GM23248 (cell line): ENCODE data around the gene CDC14A. TPM values are rescaled to one million over a fixed set of nuclear protein-coding genes. Genes with fewer than 3 reads are reported as not detected.

Source experiments
- DNase-seq: peaks from one replicate; pipeline ENCODE4 v3.0.0-alpha.2; 2015
- H2AFZ ChIP-seq: fragments of 200-600 bp; sonication (generic); 2 replicates; pipeline ENCODE4 v1.6.1; 2016; ENCODE audit warnings: antibody characterized with exemption
- H3F3A ChIP-seq: fragments of 200-600 bp; sonication (generic); 2 replicates; pipeline ENCODE4 v1.6.1; 2016; ENCODE audit warnings: mild to moderate bottlenecking, antibody characterized with exemption, mixed run types; ENCODE audit not compliant: insufficient read depth
- H3K27ac ChIP-seq: fragments of 200-600 bp; sonication (generic); 2 replicates; pipeline ENCODE4 v1.5.1; 2016; ENCODE audit warnings: mild to moderate bottlenecking
- H3K27me3 ChIP-seq: fragments of 200-600 bp; sonication (generic); replicated peaks from 2 replicates; pipeline ENCODE4 v1.6.1; 2016; ENCODE audit warnings: mild to moderate bottlenecking; ENCODE audit not compliant: insufficient read depth
- H3K36me3 ChIP-seq: fragments of 200-600 bp; sonication (generic); 2 replicates; pipeline ENCODE4 v1.6.1; 2016; ENCODE audit warnings: low read depth, mild to moderate bottlenecking
- H3K4me1 ChIP-seq: fragments of 200-600 bp; sonication (generic); 2 replicates; pipeline ENCODE4 v1.6.1; 2016; ENCODE audit warnings: mild to moderate bottlenecking; ENCODE audit not compliant: insufficient read depth
- H3K4me2 ChIP-seq: fragments of 200-600 bp; sonication (generic); one replicate; pipeline ENCODE4 v1.6.1; 2016; ENCODE audit warnings: mild to moderate bottlenecking; ENCODE audit not compliant: unreplicated experiment
- H3K4me3 ChIP-seq: fragments of 200-600 bp; sonication (generic); 2 replicates; pipeline ENCODE4 v1.5.1; 2016; ENCODE audit warnings: mild to moderate bottlenecking
- H3K79me2 ChIP-seq: fragments of 200-600 bp; sonication (generic); 2 replicates; pipeline ENCODE4 v1.6.1; 2016; ENCODE audit warnings: mild to moderate bottlenecking; ENCODE audit not compliant: insufficient read depth
- H3K9ac ChIP-seq: fragments of 200-600 bp; sonication (generic); 2 replicates; pipeline ENCODE4 v1.6.1; 2016; ENCODE audit warnings: mild to moderate bottlenecking
- H3K9me2 ChIP-seq: fragments of 200-600 bp; sonication (generic); 2 replicates; pipeline ENCODE4 v1.6.1; 2016; ENCODE audit warnings: mixed run types, mild to moderate bottlenecking, moderate library complexity; ENCODE audit not compliant: insufficient read depth
- H3K9me3 ChIP-seq: fragments of 200-600 bp; sonication (generic); one replicate; pipeline ENCODE4 v1.6.1; 2017; ENCODE audit warnings: low read depth
- H4K20me1 ChIP-seq: fragments of 200-600 bp; sonication (generic); 2 replicates; pipeline ENCODE4 v1.6.0; 2016; ENCODE audit not compliant: insufficient read depth
- EZH2 ChIP-seq: fragments of 200-600 bp; sonication (generic); IDR thresholded peaks from 2 replicates; pipeline ENCODE4 v1.6.1; 2018; ENCODE audit warnings: antibody characterized with exemption, mild to moderate bottlenecking; ENCODE audit not compliant: insufficient read depth, poor library complexity, severe bottlenecking
- EZH2phosphoT487 ChIP-seq: fragments of 200-600 bp; sonication (generic); IDR thresholded peaks from 2 replicates; pipeline ENCODE4 v1.6.1; 2018; ENCODE audit warnings: antibody characterized with exemption, moderate library complexity, mild to moderate bottlenecking, low read depth; ENCODE audit not compliant: insufficient read depth
- WGBS, 2 experiments: methylation state at CpG; one replicate each; pipeline ENCODE4 v1.1.6; 2015 to 2017; ENCODE audit warnings: low lambda C conversion rate in 2 of 2, low coverage in 1 of 2; ENCODE audit errors: missing lambda C conversion rate in 2 of 2; 5-methylcytosine and 5-hydroxymethylcytosine counted together
- in situ Hi-C: fragments of 300-500 bp; cut with MboI; formaldehyde crosslinking; loops from 2 replicates; pipeline ENCODE4 v1.15.0; 2020
- polyA plus RNA-seq: library from polyadenylated mRNA; unstranded; fragments of >200 nt; fragmentation: Nextera tagmentation; extraction: Ambion mirVana; gene quantifications from 2 replicates; pipeline ENCODE4 v1.2.1, GENCODE V29; 2016
- total RNA-seq: library from RNA; depleted of rRNA; stranded (reverse); fragments of >200 nt; shearing (Covaris generic); gene quantifications from 2 replicates; pipeline ENCODE4 v1.2.3, GENCODE V29; 2014

CDC14A gene
- total and polyA plus RNA-seq, 2 experiments from 2014 or later, result 1.5 to 1.8 TPM

- in situ Hi-C loops, result no loop called here
These were observed 203.9 kb downstream of the CDC14A start for GRCh38 chr1:100556181-100556580.

GRCh38 chr1:100556925-100557605 lies 204.8 kb downstream of the CDC14A start:
- Histone ChIP-seq H4K20me1 (no peaks in the 10 kb centered on the region), H3K36me3 (no peaks in the 10 kb centered on the region), H3K4me2 (no peak overlapping the region), H3F3A (no peaks in the 10 kb centered on the region), H3K79me2 (no peaks in the 10 kb centered on the region), H3K4me3 (no peak overlapping the region), H3K4me1 (no peaks in the 10 kb centered on the region), H3K9me3 (peaks cover 3% of the 10 kb centered on the region), H3K9me2 (no peaks in the 10 kb centered on the region), H2AFZ (no peak overlapping the region), H3K27ac (no peak overlapping the region), H3K27me3 (no peaks in the 10 kb centered on the region), H3K9ac (no peak overlapping the region)
- in situ Hi-C loops, result no loop called here
- DNase-seq, result no peak
- 47 to 55% methylated on average over 3 of the region's 3 CpGs for WGBS, 2 experiments
- TF ChIP-seq EZH2phosphoT487 (no peak), EZH2 (no peak)

More at GRCh38 chr1:100556181-100556580, 203.9 kb downstream of the CDC14A start:
- 32 to 35% methylated on average over 1 of the region's 1 CpG for WGBS, 2 experiments
- DNase-seq, result no peak
- no peaks in the 10 kb centered on the region for H4K20me1 ChIP-seq
- H3K79me2 ChIP-seq, result no peaks in the 10 kb centered on the region
- no peaks in the 10 kb centered on the region for H3K27me3 ChIP-seq
- H3K27ac ChIP-seq, result no peak overlapping the region
- H3K4me1 ChIP-seq, result no peaks in the 10 kb centered on the region
- H3K9me2 ChIP-seq, result no peaks in the 10 kb centered on the region
- no peak overlapping the region for H3K4me3 ChIP-seq
- no peaks in the 10 kb centered on the region for H3K36me3 ChIP-seq
- H3F3A ChIP-seq, result no peaks in the 10 kb centered on the region
- TF ChIP-seq EZH2 (no peak), EZH2phosphoT487 (no peak)
- no peak overlapping the region for H2AFZ ChIP-seq
- peaks cover 9% of the 10 kb centered on the region for H3K9me3 ChIP-seq
- no peak overlapping the region for H3K9ac ChIP-seq
- H3K4me2 ChIP-seq, result no peak overlapping the region

- H3F3A ChIP-seq, result no peaks in the 10 kb centered on the region
- no peaks in the 10 kb centered on the region for H3K27me3 ChIP-seq
- no peak overlapping the region for H3K4me2 ChIP-seq
- H4K20me1 ChIP-seq, result no peaks in the 10 kb centered on the region
- no peak overlapping the region for H3K27ac ChIP-seq
- TF ChIP-seq EZH2phosphoT487 (no peak), EZH2 (no peak)
- no peaks in the 10 kb centered on the region for H3K36me3 ChIP-seq
- H3K4me3 ChIP-seq, result no peak overlapping the region
- in situ Hi-C loops, result no loop called here
- no peak for DNase-seq
- H3K79me2 ChIP-seq, result no peaks in the 10 kb centered on the region
- H2AFZ ChIP-seq, result no peak overlapping the region
- H3K9ac ChIP-seq, result no peak overlapping the region
- no peaks in the 10 kb centered on the region for H3K4me1 ChIP-seq
- no peaks in the 10 kb centered on the region for H3K9me2 ChIP-seq
- H3K9me3 ChIP-seq, result no peaks in the 10 kb centered on the region
These were observed 205.3 kb downstream of the CDC14A start for GRCh38 chr1:100557606-100557953.

- H2AFZ ChIP-seq, result no peak overlapping the region
- no peaks in the 10 kb centered on the region for H3K4me1 ChIP-seq
- H3K4me3 ChIP-seq, result no peak overlapping the region
- WGBS, 2 experiments, result 87 to 91% methylated on average over 3 of the region's 3 CpGs
- H3K9ac ChIP-seq, result no peak overlapping the region
- H3K27me3 ChIP-seq, result no peaks in the 10 kb centered on the region
- DNase-seq, result no peak
- no peaks in the 10 kb centered on the region for H3K36me3 ChIP-seq
- no peak overlapping the region for H3K27ac ChIP-seq
- no peak overlapping the region for H3K4me2 ChIP-seq
- in situ Hi-C loops, result no loop called here
- TF ChIP-seq EZH2phosphoT487 (no peak), EZH2 (no peak)
- H3K9me2 ChIP-seq, result no peaks in the 10 kb centered on the region
- no peaks in the 10 kb centered on the region for H4K20me1 ChIP-seq
- H3K79me2 ChIP-seq, result no peaks in the 10 kb centered on the region
- H3K9me3 ChIP-seq, result no peaks in the 10 kb centered on the region
- H3F3A ChIP-seq, result no peaks in the 10 kb centered on the region
These were observed 213.2 kb downstream of the CDC14A start for GRCh38 chr1:100565533-100565932.
